Activated naive CD4-positive, alpha-beta T cell treated with anti-CD3 and anti-CD28 coated beads for 36 hours (primary cell): ENCODE data around the gene ACVR2B. TPM values are rescaled to one million over a fixed set of nuclear protein-coding genes. Genes with fewer than 3 reads are reported as not detected.
A peak's percentile ranks its signal among the peaks of the same experiment; 100 is the strongest.

Experiments
- CTCF ChIA-PET: fragments of 350-600 bp; sonication (Branson Sonifier 250); formaldehyde crosslinking; loops from one replicate; lab custom pipeline; 2021; ENCODE audit warnings: antibody characterized with exemption; lab: Charles Lee
- DNase-seq: peaks from one replicate; pipeline ENCODE4 v3.0.0-alpha.2; 2020
- H3K27ac Mint-ChIP-seq: one replicate; pipeline ENCODE4 v1.8.0; 2021; ENCODE audit warnings: mild to moderate bottlenecking, mixed read lengths
- H3K27me3 Mint-ChIP-seq: one replicate; pipeline ENCODE4 v1.8.0; 2021; ENCODE audit warnings: low read depth, mixed read lengths
- H3K36me3 Mint-ChIP-seq: one replicate; pipeline ENCODE4 v1.8.0; 2021; ENCODE audit warnings: low read depth, mixed read lengths
- H3K4me1 Mint-ChIP-seq: one replicate; pipeline ENCODE4 v1.8.0; 2021; ENCODE audit warnings: low read depth, mixed read lengths
- H3K4me3 Mint-ChIP-seq: one replicate; pipeline ENCODE4 v1.8.0; 2021; ENCODE audit warnings: mild to moderate bottlenecking, moderate library complexity, mixed read lengths
- H3K9me3 Mint-ChIP-seq: one replicate; pipeline ENCODE4 v1.8.0; 2021; ENCODE audit warnings: mixed read lengths
- intact Hi-C: fragments of 100-400 bp; cut with micrococcal nuclease; formaldehyde crosslinking; loops from one replicate; pipeline ENCODE4 v1.15.1; 2023
- total RNA-seq, 2 experiments: library from RNA; stranded (reverse); gene quantifications; one replicate each; pipeline ENCODE4 v1.2.3, GENCODE V29; 2021

ACVR2B gene
- total RNA-seq, 2 experiments from 2014 or later, result 6.5 to 6.9 TPM

DNA sequence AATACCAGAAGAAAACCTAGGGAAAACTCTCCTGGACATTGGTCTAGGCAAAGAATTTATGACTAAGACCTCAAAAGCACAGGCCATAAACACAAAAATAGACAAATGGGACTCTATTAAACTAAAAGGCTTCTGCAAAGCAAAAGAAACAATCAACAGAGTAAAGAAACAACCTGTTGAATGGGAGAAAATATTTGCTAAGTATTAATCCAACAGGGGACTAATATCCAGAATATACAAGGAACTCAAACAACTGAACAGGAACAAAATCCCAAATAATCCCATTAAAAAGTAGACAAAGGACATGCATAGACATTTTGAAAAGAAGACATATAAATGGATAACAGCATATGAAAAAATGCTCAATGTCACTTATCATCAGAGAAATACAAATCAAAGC, 6.9 kb upstream of the ACVR2B start:
- intact Hi-C loops, result no loop called here
- H3K27ac Mint-ChIP-seq, result no peak overlapping the region
- no peak for DNase-seq
- CTCF ChIA-PET, result interaction anchor here (0.6 kb wide), 1 partner anchor 127 kb away, joined by 4 read pairs; no protein-coding TSS in a partner anchor
- H3K36me3 Mint-ChIP-seq, result peaks cover 1% of the 10 kb centered on the region
- no peaks in the 10 kb centered on the region for H3K27me3 Mint-ChIP-seq
- peaks cover 4% of the 10 kb centered on the region for H3K9me3 Mint-ChIP-seq
- H3K4me3 Mint-ChIP-seq, result no peak overlapping the region
- H3K4me1 Mint-ChIP-seq, result no peaks in the 10 kb centered on the region

GRCh38 chr3:38450853-38451252, 2.8 kb upstream of the ACVR2B start:
- H3K9me3 Mint-ChIP-seq, result peaks cover 4% of the 10 kb centered on the region
- H3K27ac Mint-ChIP-seq, result no peak overlapping the region
- DNase-seq, result no peak
- CTCF ChIA-PET, result no interaction called here
- peaks cover 2% of the 10 kb centered on the region for H3K4me1 Mint-ChIP-seq
- H3K27me3 Mint-ChIP-seq, result no peaks in the 10 kb centered on the region
- intact Hi-C loops, result loop anchor here (5.0 kb wide), 1 partner anchor 414 kb away; the partner anchor contains the start of gene DLEC1
- peaks cover 3% of the 10 kb centered on the region for H3K36me3 Mint-ChIP-seq
- no peak overlapping the region for H3K4me3 Mint-ChIP-seq

- CTCF ChIA-PET, result no interaction called here
- Mint-ChIP-seq H3K4me3 (peak overlapping the region; percentile 96), H3K9me3 (peaks cover 4% of the 10 kb centered on the region)
Observed at GRCh38 chr3:38453913-38454177, 155 bp downstream of the ACVR2B start.

DNA sequence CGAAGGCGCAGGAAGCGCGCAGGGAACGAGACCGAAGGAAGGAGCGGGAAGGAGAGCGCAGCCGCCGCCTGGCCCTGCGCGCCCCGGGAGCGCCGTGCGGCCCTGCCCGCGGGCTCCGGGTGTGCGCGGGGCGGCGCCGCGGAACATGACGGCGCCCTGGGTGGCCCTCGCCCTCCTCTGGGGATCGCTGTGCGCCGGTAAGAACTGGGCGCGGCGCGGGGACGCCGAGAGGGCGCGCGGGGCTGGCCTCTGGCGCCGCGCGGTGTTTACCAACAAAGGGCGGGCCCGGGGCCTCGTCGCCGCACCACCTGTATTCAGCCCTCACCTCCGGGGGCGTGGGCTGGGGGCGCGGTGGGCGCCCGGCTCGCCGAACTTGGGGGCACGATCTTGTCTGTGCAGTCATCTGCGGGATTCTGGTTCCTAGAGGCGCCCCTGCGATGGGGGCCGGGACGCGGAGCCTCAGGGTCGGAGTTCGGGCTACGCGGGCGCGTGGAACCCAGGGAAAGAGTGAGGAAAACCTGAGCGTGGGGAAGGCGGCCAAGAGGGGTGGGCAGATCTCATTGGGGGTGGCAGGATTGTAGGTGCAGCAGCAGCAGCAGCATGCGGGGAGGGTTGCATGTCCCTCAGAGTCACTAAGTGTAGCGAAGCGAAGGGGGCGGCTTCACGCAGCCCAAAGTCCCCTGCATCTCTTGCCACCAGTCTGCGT, 641 bp downstream of the ACVR2B start:
- peak; percentile 20 for DNase-seq
- peaks cover 4% of the 10 kb centered on the region for H3K9me3 Mint-ChIP-seq
- CTCF ChIA-PET, result interaction anchor here (1.6 kb wide), 1 partner anchor 26 kb away, joined by 6 read pairs; no protein-coding TSS in a partner anchor
- H3K27ac Mint-ChIP-seq, result peak overlapping the region; percentile 74
- H3K4me1 Mint-ChIP-seq, result peaks cover 2% of the 10 kb centered on the region
- intact Hi-C loops, result loop anchor here (1.0 to 5.0 kb wide), 5 partner anchors 108 to 460 kb away; partner anchors contain the start of genes ACAA1, DLEC1, OXSR1 and XYLB
- H3K4me3 Mint-ChIP-seq, result peak overlapping the region; percentile 96
- no peaks in the 10 kb centered on the region for H3K27me3 Mint-ChIP-seq
- H3K36me3 Mint-ChIP-seq, result peaks cover 3% of the 10 kb centered on the region

More at GRCh38 chr3:38453913-38454177, 155 bp downstream of the ACVR2B start:
- Mint-ChIP-seq H3K4me1 (peaks cover 2% of the 10 kb centered on the region), H3K27ac (no peak overlapping the region), H3K36me3 (peaks cover 3% of the 10 kb centered on the region), H3K27me3 (no peaks in the 10 kb centered on the region)
- intact Hi-C loops, result loop anchor here (1.0 to 5.0 kb wide), 6 partner anchors 42 to 459 kb away; partner anchors contain the start of genes ACAA1, DLEC1, EXOG and OXSR1
- DNase-seq, result no peak

DNA sequence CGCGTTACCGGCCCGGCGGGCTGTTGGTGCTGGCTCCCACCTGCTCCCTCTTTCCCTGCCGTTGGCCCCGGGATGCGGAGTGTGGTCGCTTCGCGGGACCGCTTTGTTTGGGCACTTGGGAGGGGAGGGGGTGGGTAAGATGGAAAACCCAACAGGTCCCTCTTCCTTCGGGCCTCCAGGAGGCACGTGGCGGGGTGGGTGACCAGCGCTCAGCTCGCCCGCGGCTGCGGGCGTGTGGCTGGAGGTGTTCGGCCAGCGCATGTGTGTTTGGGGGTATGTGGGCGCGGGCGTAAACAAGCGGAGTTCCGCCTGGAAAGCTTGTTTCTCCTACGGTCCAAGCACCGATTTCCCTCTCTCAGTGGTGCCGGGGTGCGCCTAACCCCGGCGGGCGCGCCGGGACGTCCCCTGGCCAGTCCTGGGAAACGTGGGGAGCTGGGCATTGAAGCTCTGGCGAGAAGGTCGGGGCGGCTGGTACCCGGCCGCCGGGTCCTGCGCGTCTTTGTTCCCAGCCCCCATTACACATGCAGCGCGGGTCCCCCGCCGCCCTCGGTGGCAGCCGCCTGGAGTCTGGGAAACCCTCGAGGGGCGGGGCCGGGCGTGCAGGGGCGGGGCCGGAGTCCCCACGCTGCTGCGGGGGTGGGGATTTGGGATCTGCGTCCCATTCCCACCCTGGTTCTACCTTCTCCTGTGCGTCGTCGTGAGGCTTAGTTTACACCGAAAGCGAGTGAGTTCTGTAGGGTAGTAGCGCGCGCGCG, 1.4 kb downstream of the ACVR2B start:
- Mint-ChIP-seq H3K9me3 (peaks cover 4% of the 10 kb centered on the region), H3K27me3 (no peaks in the 10 kb centered on the region), H3K4me1 (peaks cover 2% of the 10 kb centered on the region), H3K36me3 (peaks cover 3% of the 10 kb centered on the region), H3K27ac (no peak overlapping the region), H3K4me3 (peak overlapping the region; percentile 96)
- CTCF ChIA-PET, result interaction anchor here (1.5 to 1.6 kb wide), 3 partner anchors 25 to 111 kb away, joined by 3 to 6 read pairs (median 6); partner anchors contain the start of gene XYLB
- intact Hi-C loops, result loop anchor here (1.0 to 5.0 kb wide), 5 partner anchors 109 to 460 kb away; partner anchors contain the start of genes ACAA1, DLEC1, OXSR1 and XYLB
- no peak for DNase-seq

DNA sequence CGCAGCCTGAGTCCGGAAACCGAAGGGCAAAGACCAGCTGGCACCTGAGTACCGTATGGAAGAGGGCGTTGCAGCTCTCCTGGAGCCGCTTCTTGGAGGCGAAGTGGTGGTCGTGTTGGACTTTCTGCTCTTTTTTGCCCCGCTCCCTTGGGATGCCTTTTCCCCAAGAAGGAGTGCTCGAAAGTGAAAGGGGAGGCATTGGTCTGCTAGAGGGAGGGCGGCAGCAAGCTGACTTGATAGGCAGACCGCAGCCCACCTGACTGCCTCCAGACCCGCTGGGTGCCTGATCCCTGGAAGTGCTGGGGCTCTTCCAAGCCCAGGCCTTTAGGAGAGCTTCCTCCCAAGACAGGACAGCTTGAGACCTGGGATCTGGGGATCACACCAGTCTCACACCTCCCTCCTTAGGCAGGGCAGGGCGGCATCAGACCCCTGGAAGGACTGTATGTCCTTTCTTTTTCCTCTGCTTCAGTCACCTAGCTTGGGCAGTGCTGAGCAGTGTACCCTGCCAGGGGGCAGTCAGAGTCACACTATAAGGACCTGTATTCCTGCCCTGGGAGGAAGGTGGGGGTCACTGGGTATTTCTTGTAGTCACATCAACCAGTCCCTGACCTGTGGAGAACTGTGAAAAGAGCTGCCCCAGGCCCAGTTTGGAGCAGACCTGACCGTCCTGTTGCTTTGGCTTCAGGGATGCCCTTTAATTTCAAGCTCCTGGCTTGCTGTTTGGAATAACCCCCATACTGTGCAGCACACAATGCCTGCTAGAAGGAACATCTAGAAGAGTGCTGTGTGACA, 2.1 kb downstream of the ACVR2B start:
- DNase-seq, result peak; percentile 61
- peaks cover 2% of the 10 kb centered on the region for H3K9me3 Mint-ChIP-seq
- peak overlapping the region; percentile 96 for H3K4me3 Mint-ChIP-seq
- no peaks in the 10 kb centered on the region for H3K27me3 Mint-ChIP-seq
- H3K27ac Mint-ChIP-seq, result no peak overlapping the region
- CTCF ChIA-PET, result interaction anchor here (1.3 to 1.6 kb wide), 4 partner anchors 24 to 459 kb away, joined by 3 to 6 read pairs (median 4); partner anchors contain the start of gene XYLB
- H3K4me1 Mint-ChIP-seq, result peaks cover 2% of the 10 kb centered on the region
- H3K36me3 Mint-ChIP-seq, result peaks cover 3% of the 10 kb centered on the region
- intact Hi-C loops, result loop anchor here (2.0 kb wide), 2 partner anchors 319 to 461 kb away; partner anchors contain the start of gene ACAA1

DNA sequence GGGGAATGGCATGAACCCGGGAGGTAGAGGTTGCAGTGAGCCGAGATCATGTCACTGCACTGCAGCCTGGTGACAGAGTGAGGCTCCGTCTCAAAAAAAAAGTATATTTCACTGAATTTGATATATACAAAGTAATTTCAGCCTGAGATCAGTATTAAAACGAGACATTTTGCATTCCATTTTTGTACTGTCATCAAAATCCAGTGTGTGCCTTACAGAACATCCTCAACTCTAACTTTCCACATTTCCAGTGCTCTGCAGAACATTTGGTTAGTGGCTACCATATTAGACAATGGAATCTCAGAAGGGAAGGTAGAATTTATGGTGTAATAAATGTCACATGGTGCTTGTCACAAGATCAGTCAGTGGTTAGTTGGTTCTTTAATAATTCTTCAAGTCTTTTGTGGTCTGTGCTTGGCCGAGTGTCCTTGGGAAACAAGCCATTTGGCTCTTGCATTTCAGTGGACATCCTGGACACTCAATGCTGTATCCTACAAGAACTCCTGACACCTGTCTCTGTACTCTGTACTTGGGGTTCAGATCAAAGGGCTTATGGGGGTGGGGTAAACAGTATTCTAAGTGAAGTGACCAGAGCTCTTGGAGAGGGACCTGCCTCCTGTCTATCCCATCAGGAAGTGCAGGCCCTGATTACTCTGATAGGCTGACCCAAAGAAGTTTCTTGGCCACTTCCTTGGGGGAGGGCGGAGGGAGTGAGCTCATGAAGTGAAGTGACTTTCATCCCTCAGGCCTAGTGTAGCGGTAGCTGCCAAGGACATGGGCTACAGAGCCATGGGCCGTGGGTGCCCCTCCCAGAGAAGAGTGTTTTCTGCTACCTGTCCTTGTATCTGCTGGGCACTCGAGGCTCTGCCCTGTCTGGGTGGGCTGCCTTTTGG, 3.7 kb downstream of the ACVR2B start:
- no peak overlapping the region for H3K27ac Mint-ChIP-seq
- intact Hi-C loops, result no loop called here

DNA sequence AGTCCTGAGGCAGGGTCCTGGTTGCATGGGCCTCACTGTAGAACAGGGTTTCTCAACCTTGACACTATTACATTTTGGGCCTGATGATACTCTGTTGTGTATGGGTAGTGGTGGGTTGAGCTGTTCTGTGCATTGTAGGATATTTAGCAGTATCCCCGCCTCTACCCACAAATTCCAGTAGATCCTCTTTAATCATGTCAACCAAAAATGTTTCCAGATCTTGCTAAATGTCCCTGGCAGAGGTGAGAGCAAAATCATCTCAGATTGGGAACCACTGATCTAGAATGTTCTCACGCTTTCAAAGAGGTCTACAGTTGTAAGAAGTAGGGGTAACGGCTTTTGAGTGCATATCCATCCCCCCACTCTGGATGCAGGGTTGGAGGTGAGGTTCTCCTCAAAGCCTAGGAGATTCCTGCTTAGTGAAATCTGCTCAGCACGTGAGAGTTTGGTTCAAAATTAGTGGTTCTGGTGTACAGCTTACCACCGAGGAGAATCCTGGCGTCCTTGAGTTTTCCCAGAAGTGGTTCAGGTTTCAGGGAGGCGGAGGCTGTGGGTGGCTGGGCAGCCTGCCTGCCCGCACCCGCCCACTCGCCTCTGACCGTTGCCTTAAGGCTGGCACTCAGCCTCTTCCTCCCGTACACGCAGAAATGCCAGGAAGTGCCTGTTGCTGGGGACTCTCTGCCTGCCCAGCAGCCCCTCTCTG, 5.3 kb downstream of the ACVR2B start:
- Mint-ChIP-seq H3K27ac (no peak overlapping the region), H3K9me3 (no peaks in the 10 kb centered on the region), H3K4me1 (peaks cover 2% of the 10 kb centered on the region), H3K4me3 (no peak overlapping the region), H3K27me3 (no peaks in the 10 kb centered on the region), H3K36me3 (peaks cover 1% of the 10 kb centered on the region)
- intact Hi-C loops, result no loop called here
- CTCF ChIA-PET, result no interaction called here
- no peak for DNase-seq

More for the DNA sequence above, 3.7 kb downstream of the ACVR2B start:
- peaks cover 1% of the 10 kb centered on the region for H3K36me3 Mint-ChIP-seq
- H3K27me3 Mint-ChIP-seq, result no peaks in the 10 kb centered on the region
- CTCF ChIA-PET, result interaction anchor here (1.3 kb wide), 1 partner anchor 461 kb away, joined by 3 read pairs; no protein-coding TSS in a partner anchor
- no peaks in the 10 kb centered on the region for H3K9me3 Mint-ChIP-seq
- peaks cover 2% of the 10 kb centered on the region for H3K4me1 Mint-ChIP-seq
- no peak overlapping the region for H3K4me3 Mint-ChIP-seq
- no peak for DNase-seq

DNA sequence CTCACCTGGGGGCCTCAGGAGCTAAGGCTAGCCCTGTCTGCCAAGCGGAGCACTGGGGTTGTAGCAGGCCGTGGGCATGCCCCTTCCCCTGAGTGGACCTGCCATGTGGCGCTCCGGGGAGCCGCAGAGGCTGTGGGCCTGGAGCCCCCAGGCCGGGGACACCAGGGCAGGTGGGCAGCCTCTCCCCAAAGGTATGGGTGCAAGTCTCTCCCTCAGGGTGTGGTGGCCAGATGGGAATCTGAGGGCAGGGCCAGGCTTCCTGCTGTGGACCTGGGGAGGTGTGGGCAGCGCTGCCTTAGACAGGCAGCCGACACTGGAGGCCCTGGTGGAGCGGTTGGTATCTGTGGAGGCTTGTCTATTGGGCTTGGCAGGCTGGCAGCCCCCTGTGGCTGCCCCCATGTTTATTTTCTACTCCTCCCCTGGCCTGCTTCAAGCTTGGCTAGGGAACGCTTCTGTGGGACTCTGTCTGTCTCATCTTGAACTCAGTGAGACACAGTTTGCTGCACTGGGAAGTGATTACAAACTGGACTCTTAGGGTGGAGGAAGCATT, 5.9 kb downstream of the ACVR2B start:
- peaks cover 2% of the 10 kb centered on the region for H3K36me3 Mint-ChIP-seq
- CTCF ChIA-PET, result no interaction called here
- no peak overlapping the region for H3K4me3 Mint-ChIP-seq
- DNase-seq, result no peak
- no peaks in the 10 kb centered on the region for H3K9me3 Mint-ChIP-seq
- H3K27ac Mint-ChIP-seq, result no peak overlapping the region
- intact Hi-C loops, result no loop called here
- H3K4me1 Mint-ChIP-seq, result no peaks in the 10 kb centered on the region
- no peaks in the 10 kb centered on the region for H3K27me3 Mint-ChIP-seq

GRCh38 chr3:38460377-38461270, 6.9 kb downstream of the ACVR2B start:
- intact Hi-C loops, result no loop called here
- Mint-ChIP-seq H3K4me1 (no peaks in the 10 kb centered on the region), H3K27me3 (no peaks in the 10 kb centered on the region), H3K4me3 (no peak overlapping the region), H3K9me3 (no peaks in the 10 kb centered on the region), H3K36me3 (peaks cover 1% of the 10 kb centered on the region), H3K27ac (no peak overlapping the region)
- CTCF ChIA-PET, result no interaction called here
- no peak for DNase-seq
